ENCODE measurements around the gene PRKCA.

Gene PRKCA

GRCh38 chr17:66638707-66639479, 336.5 kb downstream of the PRKCA start:
- Histone ChIP-seq H3K27ac (replicated peaks) (no peak overlapping the region), H3K4me3 (replicated peaks; ENCODE audit: insufficient read depth, low read length) (no peak overlapping the region), H3K27me3 (ENCODE audit: insufficient read depth, poor library complexity, severe bottlenecking) (no peaks in the 10 kb centered on the region)
- TF ChIP-seq SPI1 (IDR thresholded peaks at IDR 0.05; ENCODE audit: borderline replicate concordance, low read depth) = no peak
- no peak for TF ChIP-seq POLR2AphosphoS5 (IDR thresholded peaks at IDR 0.05; ENCODE audit: low read depth)
- TF ChIP-seq REST (IDR thresholded peaks at IDR 0.05; ENCODE audit: insufficient replicate concordance, low read depth) = no peak
- TF ChIP-seq GABPA (IDR thresholded peaks at IDR 0.05; ENCODE audit: low read depth) = no peak
- no peak for TF ChIP-seq CTCF (IDR thresholded peaks at IDR 0.05; ENCODE audit: insufficient read depth, low read length)
- no peak for DNase-seq (ENCODE audit: low read depth in 1 of 2, low spot score in 1 of 2)

DNA sequence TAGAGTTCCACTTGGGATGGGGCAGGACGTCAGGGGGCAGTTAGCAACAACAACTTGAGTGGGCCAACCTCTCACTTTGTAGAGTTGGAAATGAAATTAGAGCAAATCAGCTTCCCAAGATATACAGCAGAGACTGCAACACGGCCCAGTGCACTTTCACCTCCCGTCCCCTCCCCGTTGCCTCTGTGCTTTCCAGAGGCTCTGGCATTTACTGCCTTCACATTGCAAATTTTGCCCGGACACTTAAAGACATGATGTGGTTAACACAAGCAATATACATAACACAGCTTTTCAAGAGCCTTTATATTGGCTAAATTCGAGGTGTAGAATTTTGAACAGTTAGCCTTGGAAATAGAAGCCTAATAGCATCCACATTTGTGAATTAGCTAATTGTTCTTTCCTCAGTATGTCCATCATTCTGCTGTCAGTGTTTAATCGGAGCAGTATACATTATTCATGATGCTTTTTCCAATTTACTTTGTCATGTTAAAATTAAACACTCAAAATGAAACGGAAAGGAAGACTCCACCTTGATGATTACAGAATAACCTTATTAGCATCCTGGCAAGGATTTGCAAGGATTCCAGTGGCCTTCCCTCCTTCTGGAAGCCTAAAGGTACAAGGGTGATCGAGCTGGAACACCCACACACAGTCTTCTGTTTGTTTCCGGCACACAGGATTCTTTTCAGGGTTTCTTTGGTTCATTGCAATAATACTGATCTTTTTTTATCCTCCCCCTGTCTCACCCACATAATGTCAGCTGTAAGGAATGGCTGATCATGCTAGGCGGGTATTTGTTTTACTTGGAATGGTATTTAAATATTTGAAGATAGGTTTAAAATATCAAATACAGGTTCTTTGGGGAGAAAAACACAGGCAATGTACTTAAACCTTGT, 341.6 kb downstream of the PRKCA start:
- H3K27ac ChIP-seq (replicated peaks) = no peak overlapping the region
- no peak for TF ChIP-seq SPI1 (IDR thresholded peaks at IDR 0.05; ENCODE audit: borderline replicate concordance, low read depth)
- no peak for TF ChIP-seq REST (IDR thresholded peaks at IDR 0.05; ENCODE audit: insufficient replicate concordance, low read depth)
- TF ChIP-seq POLR2AphosphoS5 (IDR thresholded peaks at IDR 0.05; ENCODE audit: low read depth) = no peak
- no peak for TF ChIP-seq GABPA (IDR thresholded peaks at IDR 0.05; ENCODE audit: low read depth)
- TF ChIP-seq CTCF (IDR thresholded peaks at IDR 0.05; ENCODE audit: insufficient read depth, low read length) = no peak
- H3K27me3 ChIP-seq (ENCODE audit: insufficient read depth, poor library complexity, severe bottlenecking) = no peaks in the 10 kb centered on the region
- H3K4me3 ChIP-seq (replicated peaks; ENCODE audit: insufficient read depth, low read length) = no peak overlapping the region
- DNase-seq (ENCODE audit: low read depth in 1 of 2, low spot score in 1 of 2) = no peak

DNA sequence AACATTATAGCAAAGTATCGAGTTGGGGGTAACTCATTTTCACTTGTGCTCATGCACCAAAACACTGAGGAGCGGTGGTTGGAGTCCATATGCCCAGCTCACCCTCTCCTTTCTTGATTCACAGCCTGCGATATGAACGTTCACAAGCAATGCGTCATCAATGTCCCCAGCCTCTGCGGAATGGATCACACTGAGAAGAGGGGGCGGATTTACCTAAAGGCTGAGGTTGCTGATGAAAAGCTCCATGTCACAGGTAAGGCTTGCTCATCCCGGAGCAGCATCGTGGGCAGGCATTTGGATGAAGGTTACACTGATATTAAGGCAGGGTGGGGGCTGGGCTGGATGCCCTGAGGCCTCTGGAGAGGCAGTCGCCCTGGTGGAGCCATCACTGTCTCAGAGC, 342.8 kb downstream of the PRKCA start:
- no peak for DNase-seq (ENCODE audit: low read depth in 1 of 2, low spot score in 1 of 2)
- H3K4me3 ChIP-seq (replicated peaks; ENCODE audit: insufficient read depth, low read length) = no peak overlapping the region
- TF ChIP-seq SPI1 (IDR thresholded peaks at IDR 0.05; ENCODE audit: borderline replicate concordance, low read depth) (no peak), GABPA (IDR thresholded peaks at IDR 0.05; ENCODE audit: low read depth) (no peak), REST (IDR thresholded peaks at IDR 0.05; ENCODE audit: insufficient replicate concordance, low read depth) (no peak), POLR2AphosphoS5 (IDR thresholded peaks at IDR 0.05; ENCODE audit: low read depth) (no peak)
- no peak overlapping the region for H3K27ac ChIP-seq (replicated peaks)
- H3K27me3 ChIP-seq (ENCODE audit: insufficient read depth, poor library complexity, severe bottlenecking) = no peaks in the 10 kb centered on the region

Measured in HL-60 (cell line).